Astrocyte (in vitro differentiated cells and primary cell): ENCODE data around the gene PTPRB.

Source experiments
- EZH2 ChIP-seq: IDR thresholded peaks from 2 replicates; pipeline ENCODE4 v1.6.1; 2012; ENCODE audit warnings: mild to moderate bottlenecking, low read length, inconsistent platforms; ENCODE audit not compliant: insufficient read depth
- TF ChIP-seq, protein P1 (sequence below): IDR thresholded peaks from 2 replicates; pipeline ENCODE4 v1.5.1; 2011; ENCODE audit warnings: low read depth, mild to moderate bottlenecking, inconsistent platforms, low read length, moderate library complexity; ENCODE audit not compliant: insufficient read depth

DNA sequence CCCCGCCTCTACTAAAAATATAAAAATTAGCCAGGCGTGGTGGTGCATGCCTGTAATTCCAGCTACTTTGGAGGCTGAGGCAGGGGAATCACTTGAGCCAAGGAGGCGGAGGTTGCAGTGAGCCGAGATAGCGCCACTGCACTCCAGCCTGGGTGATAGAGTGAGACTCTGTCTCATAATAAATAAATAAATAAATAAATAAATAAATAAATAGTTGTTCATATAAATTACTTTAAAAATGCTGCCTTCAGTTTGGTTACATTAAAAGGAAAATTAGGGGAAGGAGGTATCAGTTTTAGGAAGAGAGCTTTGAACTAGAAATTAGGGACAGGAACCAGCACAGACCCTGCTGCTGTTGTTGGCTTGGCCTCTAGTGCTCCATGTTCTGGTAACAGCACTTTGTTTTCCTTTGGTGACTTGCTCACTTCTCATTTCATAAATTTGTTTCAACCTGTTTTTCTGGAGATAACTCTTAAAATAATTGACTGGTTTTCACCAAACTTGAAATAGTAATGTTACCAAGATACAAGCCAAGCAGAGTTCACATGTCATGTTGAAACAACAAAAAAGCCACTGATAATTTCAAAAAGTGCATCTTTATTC lies 22.9 kb upstream of the PTPRB start:
- TF ChIP-seq, protein P1, sequence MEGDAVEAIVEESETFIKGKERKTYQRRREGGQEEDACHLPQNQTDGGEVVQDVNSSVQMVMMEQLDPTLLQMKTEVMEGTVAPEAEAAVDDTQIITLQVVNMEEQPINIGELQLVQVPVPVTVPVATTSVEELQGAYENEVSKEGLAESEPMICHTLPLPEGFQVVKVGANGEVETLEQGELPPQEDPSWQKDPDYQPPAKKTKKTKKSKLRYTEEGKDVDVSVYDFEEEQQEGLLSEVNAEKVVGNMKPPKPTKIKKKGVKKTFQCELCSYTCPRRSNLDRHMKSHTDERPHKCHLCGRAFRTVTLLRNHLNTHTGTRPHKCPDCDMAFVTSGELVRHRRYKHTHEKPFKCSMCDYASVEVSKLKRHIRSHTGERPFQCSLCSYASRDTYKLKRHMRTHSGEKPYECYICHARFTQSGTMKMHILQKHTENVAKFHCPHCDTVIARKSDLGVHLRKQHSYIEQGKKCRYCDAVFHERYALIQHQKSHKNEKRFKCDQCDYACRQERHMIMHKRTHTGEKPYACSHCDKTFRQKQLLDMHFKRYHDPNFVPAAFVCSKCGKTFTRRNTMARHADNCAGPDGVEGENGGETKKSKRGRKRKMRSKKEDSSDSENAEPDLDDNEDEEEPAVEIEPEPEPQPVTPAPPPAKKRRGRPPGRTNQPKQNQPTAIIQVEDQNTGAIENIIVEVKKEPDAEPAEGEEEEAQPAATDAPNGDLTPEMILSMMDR: no peak
- no peak for TF ChIP-seq EZH2
